Measurements from ENCODE around the gene TTC28.

GRCh38 chr22:28032861-28033260, 646.8 kb downstream of the TTC28 start:
- TF ChIP-seq, protein P1, sequence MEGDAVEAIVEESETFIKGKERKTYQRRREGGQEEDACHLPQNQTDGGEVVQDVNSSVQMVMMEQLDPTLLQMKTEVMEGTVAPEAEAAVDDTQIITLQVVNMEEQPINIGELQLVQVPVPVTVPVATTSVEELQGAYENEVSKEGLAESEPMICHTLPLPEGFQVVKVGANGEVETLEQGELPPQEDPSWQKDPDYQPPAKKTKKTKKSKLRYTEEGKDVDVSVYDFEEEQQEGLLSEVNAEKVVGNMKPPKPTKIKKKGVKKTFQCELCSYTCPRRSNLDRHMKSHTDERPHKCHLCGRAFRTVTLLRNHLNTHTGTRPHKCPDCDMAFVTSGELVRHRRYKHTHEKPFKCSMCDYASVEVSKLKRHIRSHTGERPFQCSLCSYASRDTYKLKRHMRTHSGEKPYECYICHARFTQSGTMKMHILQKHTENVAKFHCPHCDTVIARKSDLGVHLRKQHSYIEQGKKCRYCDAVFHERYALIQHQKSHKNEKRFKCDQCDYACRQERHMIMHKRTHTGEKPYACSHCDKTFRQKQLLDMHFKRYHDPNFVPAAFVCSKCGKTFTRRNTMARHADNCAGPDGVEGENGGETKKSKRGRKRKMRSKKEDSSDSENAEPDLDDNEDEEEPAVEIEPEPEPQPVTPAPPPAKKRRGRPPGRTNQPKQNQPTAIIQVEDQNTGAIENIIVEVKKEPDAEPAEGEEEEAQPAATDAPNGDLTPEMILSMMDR (conservative IDR thresholded peaks at IDR 0.05 in 1 of 2, IDR thresholded peaks at IDR 0.05 in 1 of 2; ENCODE audit: low read depth in 1 of 2, low read length in 2 of 2): no peak
- no peak for TF ChIP-seq EZH2 (IDR thresholded peaks at IDR 0.05; ENCODE audit: low read length, missing control alignments)
